OCI-LY7 (cell line): ENCODE results near the gene BCL7B. TPM values are rescaled to one million over a fixed set of nuclear protein-coding genes. Genes with fewer than 3 reads are reported as not detected.
"Not testable (repeated sequence)": the region's sequence is repeated elsewhere in the genome, so short reads cannot be mapped to it uniquely, and the experiment has no call there.

Source experiments
- BruUV-seq: library from RNA; stranded (reverse); fragments of 400-500 nt; replicated peaks from 2 replicates; lab custom pipeline; 2021; lab: Mats Ljungman, UMichigan
- CTCF ChIA-PET: fragments of 300-600 bp; sonication (Branson Sonifier 250); formaldehyde crosslinking; loops from one replicate; lab custom pipeline; 2022; ENCODE audit warnings: antibody characterized with exemption; ENCODE audit not compliant: unreplicated experiment; lab: Charles Lee
- POLR2A ChIA-PET: fragments of 300-600 bp; sonication (Branson Sonifier 250); formaldehyde crosslinking; loops from one replicate; lab custom pipeline; 2022; ENCODE audit warnings: antibody characterized with exemption; lab: Charles Lee
- DNase-seq: peaks from one replicate; pipeline ENCODE4 v3.0.0-alpha.2; 2015; ENCODE audit warnings: low spot score
- H2AFZ ChIP-seq: fragments of 200-600 bp; sonication (generic), shearing (Covaris generic); 2 replicates; pipeline ENCODE4 v1.6.1; 2014; ENCODE audit warnings: mild to moderate bottlenecking, antibody characterized with exemption, low read length, moderate library complexity
- H3K27ac ChIP-seq: fragments of 200-600 bp; sonication (generic); 2 replicates; pipeline ENCODE4 v1.5.1; 2014; ENCODE audit warnings: mixed run types, low read depth, mild to moderate bottlenecking, moderate library complexity, low read length, inconsistent platforms; ENCODE audit not compliant: poor library complexity, severe bottlenecking
- H3K36me3 ChIP-seq: fragments of 200-600 bp; sonication (generic); 2 replicates; pipeline ENCODE4 v1.6.1; 2014; ENCODE audit warnings: mild to moderate bottlenecking, antibody characterized with exemption, low read length, moderate library complexity, mixed read lengths; ENCODE audit not compliant: insufficient read depth
- H3K4me1 ChIP-seq: fragments of 200-600 bp; sonication (generic); 2 replicates; pipeline ENCODE4 v1.5.1; 2014; ENCODE audit warnings: mild to moderate bottlenecking, low read length; ENCODE audit not compliant: insufficient read depth, poor library complexity, severe bottlenecking
- H3K4me2 ChIP-seq: fragments of 200-600 bp; sonication (generic); 2 replicates; pipeline ENCODE4 v1.6.1; 2014; ENCODE audit warnings: mild to moderate bottlenecking, low read length
- H3K4me3 ChIP-seq: fragments of 200-600 bp; sonication (generic); 2 replicates; pipeline ENCODE4 v1.5.1; 2014; ENCODE audit warnings: mild to moderate bottlenecking, low read depth, low read length; ENCODE audit not compliant: poor library complexity, severe bottlenecking
- H3K79me2 ChIP-seq: fragments of 200-600 bp; sonication (generic); 2 replicates; pipeline ENCODE4 v1.6.1; 2016; ENCODE audit warnings: low read depth, mild to moderate bottlenecking, low read length, moderate library complexity, mixed read lengths; ENCODE audit not compliant: insufficient read depth
- H3K9me2 ChIP-seq: fragments of 200-600 bp; sonication (generic); 2 replicates; pipeline ENCODE4 v1.6.1; 2016; ENCODE audit warnings: mild to moderate bottlenecking, low read length, mixed read lengths; ENCODE audit not compliant: insufficient read depth
- H3K9me3 ChIP-seq: fragments of 200-600 bp; sonication (generic); 2 replicates; pipeline ENCODE4 v1.6.1; 2014; ENCODE audit warnings: mild to moderate bottlenecking, mixed run types, low read length, mixed read lengths
- H4K20me1 ChIP-seq: fragments of 200-600 bp; sonication (generic); 2 replicates; pipeline ENCODE4 v1.6.1; 2014; ENCODE audit warnings: mild to moderate bottlenecking, antibody characterized with exemption, low read length, moderate library complexity, mixed read lengths; ENCODE audit not compliant: insufficient read depth
- EZH2phosphoT487 ChIP-seq: fragments of 200-600 bp; sonication (generic); IDR thresholded peaks from 2 replicates; pipeline ENCODE4 v1.6.1; 2018; ENCODE audit warnings: low read depth, borderline replicate concordance, mild to moderate bottlenecking, mixed run types, antibody characterized with exemption, low read length, moderate library complexity, mixed read lengths
- intact Hi-C: fragments of 100-400 bp; cut with micrococcal nuclease; formaldehyde crosslinking; loops from one replicate; pipeline ENCODE4 v1.10.0; 2022; ENCODE audit not compliant: unreplicated experiment
- total RNA-seq, 2 experiments: library from RNA; depleted of rRNA in 1 of 2; stranded (reverse); fragments of >200 nt in 1 of 2; shearing (Covaris generic) in 1 of 2; gene quantifications; 2 replicates each; pipeline ENCODE4 v1.2.3, GENCODE V29; 2014 to 2022
- TF ChIP-seq, protein P1 (sequence below): fragments of 200-600 bp; sonication (generic); conservative IDR thresholded peaks from 2 replicates; pipeline ENCODE4 v1.5.1; 2014; ENCODE audit warnings: mild to moderate bottlenecking, antibody characterized with exemption, low read length, moderate library complexity, mixed read lengths

The BCL7B gene
- total RNA-seq, 2 experiments from 2014 or later: 31.7 to 51.7 TPM

DNA sequence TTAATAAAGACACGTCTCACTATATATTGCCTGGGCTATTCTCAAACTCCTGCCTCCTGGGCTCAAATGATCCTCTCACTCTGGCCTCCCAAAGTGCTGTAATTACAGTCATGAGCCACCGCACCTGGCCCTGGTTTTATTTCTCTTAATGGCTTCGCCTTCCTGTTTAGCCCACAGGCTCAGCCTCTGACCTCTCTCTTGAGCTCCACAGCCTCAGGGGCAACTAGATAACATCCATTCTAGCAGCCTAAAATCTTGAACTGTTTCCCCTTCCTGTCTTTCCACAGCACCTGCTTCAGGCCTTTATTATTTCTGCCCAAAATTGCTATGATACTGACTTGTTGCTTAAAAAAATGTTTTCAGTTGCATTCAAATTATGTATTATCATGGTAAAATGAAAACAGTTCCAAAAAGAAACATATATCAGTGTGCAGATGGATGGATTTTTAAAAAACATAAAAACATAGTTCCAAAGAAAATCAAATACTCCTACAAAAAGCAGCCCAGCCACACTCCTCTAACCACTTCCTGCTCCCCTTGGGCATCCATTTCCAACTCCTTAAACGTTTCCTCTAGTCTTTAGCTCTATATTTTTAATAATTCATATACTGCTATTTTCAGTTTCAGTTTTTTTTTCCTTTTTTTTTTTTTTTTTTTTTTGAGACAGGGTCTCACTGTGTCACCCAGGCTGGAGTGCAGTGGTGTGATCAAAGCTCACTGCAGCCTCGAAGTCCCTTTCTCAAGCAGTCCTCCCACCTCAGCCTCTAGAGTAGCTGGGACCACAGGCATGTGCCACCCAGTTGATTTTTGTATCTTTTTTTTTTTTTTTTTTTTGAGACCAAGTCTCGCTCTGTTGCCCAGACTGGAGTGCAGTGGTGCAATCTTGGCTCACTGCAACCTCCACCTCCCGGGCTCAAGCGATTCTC lies 30.3 kb downstream of the BCL7B start:
- Histone ChIP-seq H3K4me2 (peak overlapping the region; percentile 76), H3K4me1 (peaks cover 55% of the 10 kb centered on the region), H3K9me3 (no peaks in the 10 kb centered on the region), H3K27ac (peak overlapping the region; percentile 91), H4K20me1 (no peaks in the 10 kb centered on the region), H3K79me2 (peaks cover 17% of the 10 kb centered on the region), H3K4me3 (peak overlapping the region; percentile 22), H3K36me3 (0 out of 2 replicates have a peak, but pooled peaks cover 3% of the 10 kb centered on the region), H3K9me2 (no peaks in the 10 kb centered on the region), H2AFZ (peak overlapping the region; percentile 60; the same call in 1 of the 2 replicates)
- ChIA-PET CTCF (interaction anchor here (0.5 kb wide), 1 partner anchor 80 kb away, joined by 3 read pairs; no protein-coding TSS in a partner anchor), POLR2A (interaction anchor here (0.6 to 1.4 kb wide), 11 partner anchors 26 to 618 kb away, joined by 3 to 9 read pairs (median 4); partner anchors contain the start of genes BCL7B and TBL2)
- no peak for TF ChIP-seq EZH2phosphoT487
- TF ChIP-seq, protein P1, sequence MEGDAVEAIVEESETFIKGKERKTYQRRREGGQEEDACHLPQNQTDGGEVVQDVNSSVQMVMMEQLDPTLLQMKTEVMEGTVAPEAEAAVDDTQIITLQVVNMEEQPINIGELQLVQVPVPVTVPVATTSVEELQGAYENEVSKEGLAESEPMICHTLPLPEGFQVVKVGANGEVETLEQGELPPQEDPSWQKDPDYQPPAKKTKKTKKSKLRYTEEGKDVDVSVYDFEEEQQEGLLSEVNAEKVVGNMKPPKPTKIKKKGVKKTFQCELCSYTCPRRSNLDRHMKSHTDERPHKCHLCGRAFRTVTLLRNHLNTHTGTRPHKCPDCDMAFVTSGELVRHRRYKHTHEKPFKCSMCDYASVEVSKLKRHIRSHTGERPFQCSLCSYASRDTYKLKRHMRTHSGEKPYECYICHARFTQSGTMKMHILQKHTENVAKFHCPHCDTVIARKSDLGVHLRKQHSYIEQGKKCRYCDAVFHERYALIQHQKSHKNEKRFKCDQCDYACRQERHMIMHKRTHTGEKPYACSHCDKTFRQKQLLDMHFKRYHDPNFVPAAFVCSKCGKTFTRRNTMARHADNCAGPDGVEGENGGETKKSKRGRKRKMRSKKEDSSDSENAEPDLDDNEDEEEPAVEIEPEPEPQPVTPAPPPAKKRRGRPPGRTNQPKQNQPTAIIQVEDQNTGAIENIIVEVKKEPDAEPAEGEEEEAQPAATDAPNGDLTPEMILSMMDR: 0 out of 2 replicates have a peak, but pooled peaks have one; percentile 21
- BruUV-seq: no TSS peak
- DNase-seq: peak; percentile 88
- intact Hi-C loops: loop anchor here (1.0 to 10.0 kb wide), 3 partner anchors 30 to 208 kb away; partner anchors contain the start of genes ABHD11, BCL7B, BUD23 and DNAJC30

DNA sequence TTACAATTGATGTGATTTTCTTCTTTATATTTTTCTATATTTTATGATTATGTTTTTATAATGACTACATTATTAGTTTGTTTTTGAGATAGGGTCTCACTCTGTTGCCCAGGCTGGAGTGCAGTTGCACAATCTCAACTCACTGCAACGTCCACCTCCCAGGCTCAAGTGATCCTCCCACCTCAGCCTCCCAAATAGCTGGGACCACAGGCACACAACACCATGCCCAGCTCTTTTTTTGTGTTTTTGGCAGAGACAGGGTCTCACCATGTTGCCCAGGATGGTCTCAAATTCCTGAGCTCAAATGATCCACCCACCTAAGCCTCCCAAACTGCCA lies 31.4 kb downstream of the BCL7B start:
- peak overlapping the region; percentile 91 for H3K27ac ChIP-seq
- ChIA-PET POLR2A (interaction anchor here (0.6 to 1.8 kb wide), 8 partner anchors 8 to 765 kb away, joined by 3 to 7 read pairs (median 4); no protein-coding TSS in a partner anchor), CTCF (interaction anchor here (0.6 kb wide), 1 partner anchor 762 kb away, joined by 3 read pairs; no protein-coding TSS in a partner anchor)
- not testable (repeated sequence) for H3K9me3 ChIP-seq, H4K20me1 ChIP-seq, DNase-seq, BruUV-seq, H2AFZ ChIP-seq, H3K9me2 ChIP-seq, H3K36me3 ChIP-seq
- peaks cover 23% of the 10 kb centered on the region for H3K79me2 ChIP-seq
- peak overlapping the region; percentile 65 for H3K4me3 ChIP-seq
- intact Hi-C loops: loop anchor here (2.0 to 10.0 kb wide), 2 partner anchors 157 to 209 kb away; partner anchors contain the start of genes ABHD11, BUD23 and DNAJC30
- peak overlapping the region; percentile 71 for H3K4me2 ChIP-seq
- H3K4me1 ChIP-seq: peaks cover 55% of the 10 kb centered on the region

DNA sequence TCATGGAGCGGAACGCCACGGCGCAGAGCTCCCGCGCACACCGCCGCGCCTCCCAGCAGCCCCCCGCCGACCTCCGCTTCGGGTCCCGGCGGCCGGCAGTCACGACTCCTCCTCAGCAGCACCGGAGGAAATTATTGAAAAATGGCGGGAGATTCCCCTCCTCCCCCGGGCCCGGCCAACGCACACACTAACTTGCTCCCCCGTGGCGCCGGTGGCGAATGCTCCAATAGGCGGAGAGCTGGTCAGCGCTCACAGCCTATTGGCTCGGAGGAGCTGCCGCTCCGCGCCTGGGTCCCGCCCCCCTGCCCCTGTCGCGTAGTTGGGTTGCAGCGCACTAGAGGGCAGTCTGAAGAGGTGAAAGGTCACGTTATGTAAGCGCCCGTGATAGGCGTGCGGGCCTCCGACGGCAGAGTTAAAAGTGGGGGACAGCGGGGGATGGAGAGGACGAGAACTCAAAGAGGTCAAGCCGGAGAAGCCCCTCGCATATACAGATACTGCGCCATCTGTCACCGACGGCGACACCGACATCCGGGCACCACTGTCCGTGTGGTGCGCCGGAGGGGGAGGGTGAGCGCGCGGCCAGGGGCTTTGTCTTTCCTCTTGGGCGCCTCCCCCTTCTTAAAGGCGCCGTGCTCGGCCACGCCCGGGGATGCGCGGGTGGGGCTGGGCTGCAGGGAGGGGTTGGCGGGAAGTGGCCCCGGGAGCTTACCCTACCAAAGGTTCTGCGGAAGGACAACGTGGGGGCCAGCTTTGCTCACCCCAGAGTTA lies 35.2 kb downstream of the BCL7B start, which contains the start of gene BAZ1B:
BAZ1B (minus strand) TSS at position 189 of the 768 bp plus-strand sequence. CDS start 360 bp downstream, outside the sequence.
- peak; percentile 99 for DNase-seq
- intact Hi-C loops: loop anchor here (1.0 to 10.0 kb wide), 3 partner anchors 35 to 213 kb away; partner anchors contain the start of genes ABHD11, BCL7B and TBL2
- peaks cover 69% of the 10 kb centered on the region for H3K4me1 ChIP-seq
- H3K9me2 ChIP-seq: no peaks in the 10 kb centered on the region
- ChIA-PET CTCF (no interaction called here), POLR2A (interaction anchor here (1.1 to 2.6 kb wide), 8 partner anchors 10 to 77 kb away, joined by 3 to 13 read pairs (median 6); partner anchors contain the start of gene TBL2)
- H2AFZ ChIP-seq: peak within 1 kb of the TSS; percentile 54; the same call in 1 of the 2 replicates
- H4K20me1 ChIP-seq: peaks cover 32% of the 10 kb centered on the region
- no peak for TF ChIP-seq EZH2phosphoT487
- TF ChIP-seq, protein P1: no peak
- H3K9me3 ChIP-seq: no peaks in the 10 kb centered on the region
- no TSS peak for BruUV-seq
- peak within 1 kb of the TSS; percentile 76 for H3K27ac ChIP-seq
- H3K4me2 ChIP-seq: peak within 1 kb of the TSS; percentile 95
- H3K4me3 ChIP-seq: peak within 1 kb of the TSS; percentile 87
- peaks cover 42% of the 10 kb centered on the region for H3K36me3 ChIP-seq
- peaks cover 62% of the 10 kb centered on the region for H3K79me2 ChIP-seq
